CD14-positive monocyte (primary cell): ENCODE results near the gene STK32B. TPM values are rescaled to one million over a fixed set of nuclear protein-coding genes. Genes with fewer than 3 reads are reported as not detected.

Experiments used
- DNase-seq, 3 donors: peaks; one replicate each; pipeline ENCODE4 v3.0.0-alpha.2; 2011 to 2022
- H2AFZ ChIP-seq: 2 replicates; pipeline ENCODE4 v1.6.0; 2012; ENCODE audit warnings: mild to moderate bottlenecking, low read depth, low read length, inconsistent platforms; ENCODE audit not compliant: insufficient read depth, poor library complexity, severe bottlenecking
- H3K27ac ChIP-seq, 2 donors: 1 replicate in 1 of 2; 2 replicates in 1 of 2; pipeline ENCODE4 v1.5.1; 2012 to 2013; ENCODE audit warnings: low read length in 2 of 2, control low read depth in 1 of 2, inconsistent platforms in 1 of 2, low read depth in 1 of 2, mild to moderate bottlenecking in 1 of 2
- H3K27me3 ChIP-seq, 2 donors: one replicate each; pipeline versions ENCODE4 v1.6.0 to v1.6.1; 2011 to 2013; ENCODE audit warnings: low read length in 2 of 2; ENCODE audit not compliant: control insufficient read depth in 2 of 2, insufficient read depth in 2 of 2
- H3K36me3 ChIP-seq, 2 donors: replicated peaks in 1 of 2; 1 replicate in 1 of 2; 2 replicates in 1 of 2; pipeline versions ENCODE4 v1.5.1 to v1.6.1; 2012 to 2013; ENCODE audit warnings: low read length in 2 of 2, control low read depth in 1 of 2, inconsistent platforms in 1 of 2, mild to moderate bottlenecking in 1 of 2; ENCODE audit not compliant: insufficient read depth in 2 of 2, control insufficient read depth in 1 of 2
- H3K4me1 ChIP-seq, 2 donors: 1 replicate in 1 of 2; 2 replicates in 1 of 2; pipeline versions ENCODE4 v1.5.1 to v1.6.1; 2012 to 2013; ENCODE audit warnings: low read length in 2 of 2, control low read depth in 1 of 2, inconsistent platforms in 1 of 2, mild to moderate bottlenecking in 1 of 2, moderate library complexity in 1 of 2; ENCODE audit not compliant: insufficient read depth in 2 of 2, control insufficient read depth in 1 of 2
- H3K4me2 ChIP-seq: replicated peaks from 2 replicates; pipeline ENCODE3; 2012; ENCODE audit warnings: low read length, moderate library complexity, mild to moderate bottlenecking; ENCODE audit not compliant: poor library complexity, severe bottlenecking; ENCODE audit errors: extremely low read depth
- H3K4me3 ChIP-seq, 3 experiments: fragments of 200-600 bp in 1 of 3; sonication (generic) in 1 of 3; replicated peaks in 1 of 3; 1 replicate in 2 of 3; 2 replicates in 1 of 3; pipeline ENCODE4 v1.5.1; 2011 to 2013; ENCODE audit warnings: low read length in 3 of 3, mild to moderate bottlenecking in 3 of 3, control low read depth in 2 of 3, low read depth in 2 of 3, inconsistent platforms in 1 of 3, moderate library complexity in 1 of 3
- H3K79me2 ChIP-seq: 2 replicates; pipeline ENCODE4 v1.6.0; 2012; ENCODE audit warnings: mild to moderate bottlenecking, control low read depth, inconsistent platforms, low read length, moderate library complexity; ENCODE audit not compliant: insufficient read depth
- H3K9ac ChIP-seq: 2 replicates; pipeline ENCODE4 v1.6.0; 2017; ENCODE audit warnings: low read length, mild to moderate bottlenecking; ENCODE audit not compliant: insufficient read depth, poor library complexity, severe bottlenecking
- H3K9me3 ChIP-seq, 2 donors: replicated peaks in 1 of 2; 1 replicate in 1 of 2; 2 replicates in 1 of 2; pipeline versions ENCODE4 v1.5.1 to v1.6.1; 2012 to 2013; ENCODE audit warnings: low read length in 2 of 2, control low read depth in 1 of 2; ENCODE audit not compliant: control insufficient read depth in 1 of 2, insufficient read depth in 1 of 2
- H4K20me1 ChIP-seq: 2 replicates; pipeline ENCODE4 v1.6.0; 2012; ENCODE audit warnings: mild to moderate bottlenecking, low read length, control low read depth, moderate library complexity; ENCODE audit not compliant: insufficient read depth
- H3K27ac Mint-ChIP-seq, 7 donors: one replicate each; pipeline ENCODE4 v1.8.0; 2020; ENCODE audit warnings: mild to moderate bottlenecking in 7 of 7, mixed read lengths in 7 of 7, moderate library complexity in 6 of 7, inconsistent platforms in 2 of 7
- H3K27me3 Mint-ChIP-seq, 3 donors: one replicate each; pipeline ENCODE4 v1.8.0; 2021 to 2022; ENCODE audit warnings: low read depth in 3 of 3, mild to moderate bottlenecking in 3 of 3, mixed read lengths in 3 of 3, moderate library complexity in 3 of 3, inconsistent platforms in 1 of 3
- H3K36me3 Mint-ChIP-seq, 2 donors: one replicate each; pipeline ENCODE4 v1.8.0; 2020; ENCODE audit warnings: mixed read lengths in 2 of 2, inconsistent platforms in 1 of 2, mild to moderate bottlenecking in 1 of 2
- H3K4me1 Mint-ChIP-seq: one replicate; pipeline ENCODE4 v1.8.0; 2020; ENCODE audit warnings: mild to moderate bottlenecking, mixed read lengths
- H3K4me3 Mint-ChIP-seq, 2 donors: one replicate each; pipeline ENCODE4 v1.8.0; 2020; ENCODE audit warnings: mild to moderate bottlenecking in 2 of 2, mixed read lengths in 2 of 2, moderate library complexity in 1 of 2
- H3K9me3 Mint-ChIP-seq, 7 donors: one replicate each; pipeline ENCODE4 v1.8.0; 2020 to 2022; ENCODE audit warnings: mixed read lengths in 7 of 7, mild to moderate bottlenecking in 6 of 7, moderate library complexity in 6 of 7, inconsistent platforms in 2 of 7
- WGBS: methylation state at CpG from one replicate; pipeline ENCODE4 v1.1.5; 2013; ENCODE audit warnings: missing lambda C conversion rate; ENCODE audit not compliant: insufficient coverage; 5-methylcytosine and 5-hydroxymethylcytosine counted together
- intact Hi-C, 2 donors: fragments of 100-400 bp; cut with micrococcal nuclease; formaldehyde crosslinking; loops; one replicate each; pipeline versions ENCODE4 v1.15.0 to v1.15.1; 2023
- polyA plus RNA-seq, 3 donors: library from polyadenylated mRNA; depleted of rRNA in 1 of 3; unstranded in 2 of 3; stranded (reverse) in 1 of 3; fragments of 300-500 nt in 2 of 3; fragments of >200 nt in 1 of 3; fragmentation: Illumina TruSeq in 2 of 3; gene quantifications; 1 replicate in 2 of 3; 2 replicates in 1 of 3; pipeline ENCODE4 v1.2.3, GENCODE V29; 2012 to 2021
- TF ChIP-seq, protein P1 (sequence below): fragments of 200-600 bp; IDR thresholded peaks from one replicate; pipeline ENCODE4 v1.8.0; 2022; ENCODE audit warnings: antibody characterized with exemption, mild to moderate bottlenecking

Gene STK32B
- polyA plus RNA-seq, 3 donors = 0.61 to 1.7 (median 0.75) TPM

DNA sequence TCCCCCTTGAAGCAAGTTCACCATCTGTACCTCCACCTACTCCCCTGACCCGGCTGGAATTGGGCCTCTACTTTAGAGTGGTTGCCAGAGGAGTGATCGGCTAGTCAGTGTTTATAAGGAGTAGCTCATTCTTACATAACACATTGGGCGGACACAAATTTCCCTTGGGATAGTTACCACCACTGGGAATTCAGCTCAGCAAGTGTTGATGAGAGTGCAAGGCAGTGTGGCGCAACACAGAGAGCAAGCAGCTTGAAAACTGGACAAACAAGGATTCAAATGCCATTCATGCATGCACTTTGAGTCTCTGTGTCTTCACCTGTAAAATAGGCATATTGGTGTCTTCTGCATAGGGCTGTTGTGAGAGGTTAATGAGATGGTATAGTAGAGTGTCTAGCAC lies 92.7 kb downstream of the STK32B start:
- no peaks in the 10 kb centered on the region for H4K20me1 ChIP-seq
- H3K79me2 ChIP-seq = no peaks in the 10 kb centered on the region
- no peaks in the 10 kb centered on the region for H3K36me3 ChIP-seq
- no peaks in the 10 kb centered on the region for H3K4me1 ChIP-seq
- Mint-ChIP-seq H3K4me3 (no peak overlapping the region), H3K4me1 (no peaks in the 10 kb centered on the region), H3K9me3 (peaks cover 0 to 3% (median 0%) of the 10 kb centered on the region in 7 donors), H3K27ac (no peak overlapping the region), H3K27me3 (peaks cover 0 to 4% (median 1%) of the 10 kb centered on the region in 3 donors), H3K36me3 (peaks cover 0 to 4% of the 10 kb centered on the region in 2 donors)
- no peak overlapping the region for H2AFZ ChIP-seq
- DNase-seq = no peak
- H3K4me3 ChIP-seq = no peak overlapping the region
- TF ChIP-seq, protein P1, sequence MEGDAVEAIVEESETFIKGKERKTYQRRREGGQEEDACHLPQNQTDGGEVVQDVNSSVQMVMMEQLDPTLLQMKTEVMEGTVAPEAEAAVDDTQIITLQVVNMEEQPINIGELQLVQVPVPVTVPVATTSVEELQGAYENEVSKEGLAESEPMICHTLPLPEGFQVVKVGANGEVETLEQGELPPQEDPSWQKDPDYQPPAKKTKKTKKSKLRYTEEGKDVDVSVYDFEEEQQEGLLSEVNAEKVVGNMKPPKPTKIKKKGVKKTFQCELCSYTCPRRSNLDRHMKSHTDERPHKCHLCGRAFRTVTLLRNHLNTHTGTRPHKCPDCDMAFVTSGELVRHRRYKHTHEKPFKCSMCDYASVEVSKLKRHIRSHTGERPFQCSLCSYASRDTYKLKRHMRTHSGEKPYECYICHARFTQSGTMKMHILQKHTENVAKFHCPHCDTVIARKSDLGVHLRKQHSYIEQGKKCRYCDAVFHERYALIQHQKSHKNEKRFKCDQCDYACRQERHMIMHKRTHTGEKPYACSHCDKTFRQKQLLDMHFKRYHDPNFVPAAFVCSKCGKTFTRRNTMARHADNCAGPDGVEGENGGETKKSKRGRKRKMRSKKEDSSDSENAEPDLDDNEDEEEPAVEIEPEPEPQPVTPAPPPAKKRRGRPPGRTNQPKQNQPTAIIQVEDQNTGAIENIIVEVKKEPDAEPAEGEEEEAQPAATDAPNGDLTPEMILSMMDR = no peak
- H3K9me3 ChIP-seq = no peaks in the 10 kb centered on the region
- no peak overlapping the region for H3K9ac ChIP-seq
- no peaks in the 10 kb centered on the region for H3K27me3 ChIP-seq
- H3K27ac ChIP-seq = no peak overlapping the region
- intact Hi-C loops = loop anchor here (2.0 to 5.0 kb wide), 3 partner anchors 92 to 152 kb away; partner anchors contain the start of gene STK32B (in 1 of the 2)
- no peak overlapping the region for H3K4me2 ChIP-seq
- WGBS = 100% methylated on average over 1 of the region's 4 CpGs

DNA sequence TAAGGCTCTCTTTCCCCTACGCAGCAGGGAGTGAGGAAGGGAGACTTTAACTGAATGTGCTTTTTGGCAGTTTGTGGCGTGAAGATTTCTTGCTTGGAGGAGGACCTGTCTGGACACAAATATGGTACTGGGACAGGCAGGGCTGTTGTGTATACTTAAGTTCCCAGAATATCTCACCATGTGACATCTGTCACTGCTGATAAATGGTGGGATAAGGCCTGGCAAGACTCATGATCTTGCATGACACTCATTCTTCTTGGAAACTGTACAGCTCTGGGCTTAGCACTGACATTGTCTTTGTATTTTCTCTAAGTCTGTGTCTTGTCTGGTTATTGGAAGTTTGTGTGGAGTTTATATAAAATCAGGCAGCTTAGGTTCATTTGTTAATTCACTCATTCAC lies 93.1 kb downstream of the STK32B start:
- no peak overlapping the region for H3K4me3 ChIP-seq
- H3K79me2 ChIP-seq = no peaks in the 10 kb centered on the region
- Mint-ChIP-seq H3K4me3 (no peak overlapping the region), H3K27ac (no peak overlapping the region), H3K36me3 (peaks cover 0 to 4% of the 10 kb centered on the region in 2 donors), H3K4me1 (no peaks in the 10 kb centered on the region), H3K9me3 (peaks cover 0 to 3% (median 0%) of the 10 kb centered on the region in 7 donors), H3K27me3 (peaks cover 1 to 2% (median 1%) of the 10 kb centered on the region in 3 donors)
- no peak overlapping the region for H3K9ac ChIP-seq
- H3K4me2 ChIP-seq = no peak overlapping the region
- no peaks in the 10 kb centered on the region for H4K20me1 ChIP-seq
- H3K9me3 ChIP-seq = no peaks in the 10 kb centered on the region
- no CpG with 5 or more reads among the region's 2 CpGs for WGBS
- no peaks in the 10 kb centered on the region for H3K4me1 ChIP-seq
- H3K36me3 ChIP-seq = no peaks in the 10 kb centered on the region
- no peaks in the 10 kb centered on the region for H3K27me3 ChIP-seq
- no peak overlapping the region for H3K27ac ChIP-seq
- TF ChIP-seq, protein P1 = no peak
- no peak for DNase-seq
- intact Hi-C loops = loop anchor here (5.0 kb wide), 2 partner anchors 92 to 152 kb away; partner anchors contain the start of gene STK32B (in 1 of the 2)
- H2AFZ ChIP-seq = no peak overlapping the region
